AG09319 (cell line): ENCODE data around the gene NHS.

Experiments used
- DNase-seq: peaks from one replicate; pipeline ENCODE4 v3.0.0-alpha.2; 2010; ENCODE audit warnings: low read depth; ENCODE audit errors: extremely low read depth
- TF ChIP-seq, protein P1 (sequence below): IDR thresholded peaks from 2 replicates; pipeline ENCODE4 v1.5.1; 2011; ENCODE audit warnings: low read depth, mild to moderate bottlenecking, inconsistent platforms, low read length, moderate library complexity

Gene NHS

DNA sequence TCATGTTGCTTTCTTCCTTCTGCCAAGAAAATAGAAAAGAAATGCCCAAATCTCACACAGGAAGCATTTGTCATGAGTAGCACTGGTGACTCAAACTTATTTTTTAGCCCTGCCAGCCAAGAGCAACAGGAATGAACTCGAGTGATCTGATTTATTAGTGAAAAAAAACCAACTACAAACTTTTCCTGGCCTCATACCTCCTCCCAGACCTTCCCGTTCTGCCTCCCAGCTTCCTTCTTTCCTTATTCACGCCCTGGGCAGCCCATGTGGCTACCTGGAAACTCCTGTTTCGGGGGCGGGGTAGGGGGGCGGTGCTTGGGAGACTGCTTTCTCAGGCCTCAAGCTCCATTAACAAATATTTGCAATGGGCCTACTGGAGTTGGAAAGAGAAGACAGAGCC, 178.5 kb downstream of the NHS start:
- TF ChIP-seq, protein P1, sequence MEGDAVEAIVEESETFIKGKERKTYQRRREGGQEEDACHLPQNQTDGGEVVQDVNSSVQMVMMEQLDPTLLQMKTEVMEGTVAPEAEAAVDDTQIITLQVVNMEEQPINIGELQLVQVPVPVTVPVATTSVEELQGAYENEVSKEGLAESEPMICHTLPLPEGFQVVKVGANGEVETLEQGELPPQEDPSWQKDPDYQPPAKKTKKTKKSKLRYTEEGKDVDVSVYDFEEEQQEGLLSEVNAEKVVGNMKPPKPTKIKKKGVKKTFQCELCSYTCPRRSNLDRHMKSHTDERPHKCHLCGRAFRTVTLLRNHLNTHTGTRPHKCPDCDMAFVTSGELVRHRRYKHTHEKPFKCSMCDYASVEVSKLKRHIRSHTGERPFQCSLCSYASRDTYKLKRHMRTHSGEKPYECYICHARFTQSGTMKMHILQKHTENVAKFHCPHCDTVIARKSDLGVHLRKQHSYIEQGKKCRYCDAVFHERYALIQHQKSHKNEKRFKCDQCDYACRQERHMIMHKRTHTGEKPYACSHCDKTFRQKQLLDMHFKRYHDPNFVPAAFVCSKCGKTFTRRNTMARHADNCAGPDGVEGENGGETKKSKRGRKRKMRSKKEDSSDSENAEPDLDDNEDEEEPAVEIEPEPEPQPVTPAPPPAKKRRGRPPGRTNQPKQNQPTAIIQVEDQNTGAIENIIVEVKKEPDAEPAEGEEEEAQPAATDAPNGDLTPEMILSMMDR: no peak
- no peak for DNase-seq

DNA sequence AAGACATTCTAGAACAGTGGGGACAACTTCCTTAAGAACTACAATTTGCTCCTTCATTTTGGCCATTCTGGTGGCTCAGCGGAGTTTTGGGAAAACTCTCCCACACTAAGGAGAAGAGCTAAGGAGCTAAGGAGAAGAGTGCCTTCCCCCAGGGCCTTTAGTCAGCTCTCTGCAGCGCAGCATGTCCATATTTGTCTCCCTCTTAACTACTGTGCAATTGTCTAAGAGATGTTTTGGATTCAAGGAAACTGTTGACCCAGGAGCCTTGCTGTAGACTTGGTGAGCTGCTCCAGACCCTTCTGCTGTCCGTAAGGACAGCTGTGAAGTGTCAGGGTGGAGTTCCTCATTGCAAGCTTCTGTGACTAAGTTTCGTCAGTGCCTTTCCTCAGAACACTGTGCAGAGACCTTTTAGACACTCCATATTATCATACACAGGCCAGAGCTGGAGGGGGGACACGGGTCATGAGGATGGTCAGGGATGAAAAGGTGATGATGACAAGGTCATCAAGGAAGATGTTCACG, 179.0 kb downstream of the NHS start:
- no peak for DNase-seq
- TF ChIP-seq, protein P1: no peak

DNA sequence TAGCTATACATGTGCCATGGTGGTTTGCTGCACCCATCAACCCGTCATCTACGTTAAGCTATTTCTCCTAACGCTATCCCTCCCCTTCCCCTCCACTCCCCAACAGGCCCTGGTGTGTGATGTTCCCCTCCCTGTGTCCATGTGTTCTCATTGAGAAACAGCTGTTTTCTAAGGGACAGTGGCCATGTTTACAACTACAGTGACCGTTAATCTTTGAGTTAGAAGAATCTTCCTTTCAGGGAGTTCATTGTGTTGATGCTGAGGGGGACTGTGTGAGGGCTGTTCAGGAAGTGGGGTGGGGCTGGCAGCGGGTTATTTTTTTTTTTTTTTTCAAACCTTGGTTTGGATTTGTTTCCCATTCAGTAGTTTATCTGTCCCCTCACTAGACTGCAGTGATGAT, 179.9 kb downstream of the NHS start:
- no peak for DNase-seq
- TF ChIP-seq, protein P1: no peak

DNA sequence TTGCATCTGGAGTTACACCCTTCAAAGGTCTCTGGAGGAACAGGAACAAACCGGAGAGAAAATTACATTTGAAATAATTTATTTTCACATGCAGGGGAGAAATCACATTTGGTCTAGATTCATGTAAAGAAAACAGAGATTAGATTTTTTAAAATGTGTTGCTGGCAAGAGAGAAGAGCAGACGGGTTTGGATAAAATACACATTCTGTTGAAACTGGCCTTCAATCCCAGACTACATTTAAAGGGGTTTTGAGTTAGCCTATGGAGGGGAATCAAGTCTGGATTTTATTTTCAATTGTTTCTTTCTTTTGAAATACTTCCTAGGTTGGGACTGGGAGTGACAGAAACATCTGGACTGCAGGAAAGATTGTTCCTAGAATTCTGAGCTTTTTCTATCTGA, 180.8 kb downstream of the NHS start:
- TF ChIP-seq, protein P1: no peak

DNA sequence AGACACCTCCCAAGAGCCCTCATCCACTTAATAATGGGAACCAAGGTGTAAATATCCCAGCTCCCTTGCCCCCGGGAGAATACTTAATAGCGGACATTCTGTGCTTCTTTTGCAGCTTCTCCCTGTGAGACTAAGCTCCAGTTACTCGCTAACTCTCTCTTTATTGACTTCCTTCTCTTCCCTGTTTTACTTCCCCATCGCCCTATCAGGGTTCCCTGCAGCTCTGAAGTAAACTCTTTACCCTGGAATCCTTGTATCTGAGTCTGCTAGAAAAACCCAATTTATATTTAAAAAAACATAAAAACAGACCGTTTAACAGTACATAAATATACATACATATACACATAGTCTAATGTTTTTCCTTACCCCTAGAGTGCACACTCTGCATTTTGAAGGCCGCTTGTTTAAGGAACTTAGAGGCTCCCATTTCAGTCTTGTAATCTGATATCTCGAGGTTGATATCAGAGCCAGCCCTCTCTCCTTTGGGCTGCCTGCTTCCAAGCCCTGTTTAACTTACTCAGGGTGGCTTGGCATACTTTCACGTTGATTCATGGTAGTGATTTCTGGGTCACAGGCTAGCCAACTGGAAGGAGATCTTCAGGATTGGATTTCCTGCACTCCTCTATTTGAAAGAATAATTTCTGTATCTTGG, 184.9 kb downstream of the NHS start:
- peak; percentile 70 for DNase-seq
- TF ChIP-seq, protein P1: no peak

More for the DNA sequence above, 180.8 kb downstream of the NHS start:
- DNase-seq: no peak

DNA sequence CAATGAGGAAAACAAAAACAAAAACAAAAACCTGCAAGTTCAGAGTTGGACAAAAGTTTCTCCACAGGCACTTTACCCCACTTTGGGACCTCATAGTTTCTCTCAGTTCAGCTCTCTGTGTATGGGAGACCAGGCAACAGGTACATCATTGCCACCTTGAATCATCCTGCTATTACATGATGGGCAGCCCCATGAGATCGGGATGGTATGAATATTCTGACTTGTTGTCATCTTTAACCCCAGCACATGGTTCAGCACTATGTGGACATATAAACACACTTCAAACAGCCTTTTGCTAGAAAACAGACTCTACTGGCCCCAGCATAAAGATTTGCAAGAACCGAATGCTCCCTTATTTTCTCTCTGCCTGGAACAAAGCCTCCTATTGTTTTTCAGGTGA, 185.4 kb downstream of the NHS start:
- no peak for DNase-seq
- TF ChIP-seq, protein P1: no peak

DNA sequence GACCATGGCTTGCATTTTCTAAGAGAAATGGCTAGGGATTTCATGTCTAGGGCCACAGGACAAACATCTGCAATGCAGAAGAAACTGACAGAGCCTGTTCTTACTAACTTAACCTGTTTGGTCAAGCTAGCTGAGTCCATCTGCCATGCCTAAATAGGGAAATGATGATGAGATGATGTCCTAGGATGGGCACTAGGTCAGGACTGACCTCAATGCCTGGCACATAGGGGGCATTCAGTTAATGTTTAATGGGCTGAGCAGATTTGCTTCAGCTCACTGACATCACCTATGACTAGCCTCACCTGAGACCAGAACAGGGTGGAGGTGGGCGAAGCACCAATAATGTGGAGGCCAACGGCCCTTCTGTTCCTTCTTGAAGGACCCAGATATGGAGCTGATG, 188.1 kb downstream of the NHS start:
- TF ChIP-seq, protein P1: no peak
- no peak for DNase-seq
